Measurements from ENCODE around the gene NSUN7.
"Not testable (repeated sequence)": the region's sequence is repeated elsewhere in the genome, so short reads cannot be mapped to it uniquely, and the experiment has no call there.

NSUN7 gene

GRCh38 chr4:40736910-40737309, 12.8 kb upstream of the NSUN7 start:
- DNase-seq, result peak; percentile 23

GRCh38 chr4:40737879-40738278, 11.9 kb upstream of the NSUN7 start:
- no peak for DNase-seq

GRCh38 chr4:40739347-40739746, 10.4 kb upstream of the NSUN7 start:
- no peak for DNase-seq

GRCh38 chr4:40744218-40744617, 5.5 kb upstream of the NSUN7 start:
- DNase-seq, result no peak

GRCh38 chr4:40745285-40745984, 4.3 kb upstream of the NSUN7 start:
- no peak for DNase-seq

GRCh38 chr4:40747207-40747835, 2.4 kb upstream of the NSUN7 start:
- DNase-seq, result no peak

GRCh38 chr4:40750461-40751258, 905 bp downstream of the NSUN7 start:
- DNase-seq, result peak; percentile 27

- DNase-seq, result no peak
These were observed 5.9 kb downstream of the NSUN7 start for GRCh38 chr4:40755616-40756015.

- no peak for DNase-seq
These were observed 13.5 kb downstream of the NSUN7 start for GRCh38 chr4:40763228-40763716.

- DNase-seq, result no peak
These were observed 19.5 kb downstream of the NSUN7 start for GRCh38 chr4:40769266-40769665.

- no peak for DNase-seq
These were observed 28.3 kb downstream of the NSUN7 start for GRCh38 chr4:40778090-40778489.

- no peak for DNase-seq
These were observed 33.1 kb downstream of the NSUN7 start for GRCh38 chr4:40782876-40783275.

- no peak for DNase-seq
These were observed 36.0 kb downstream of the NSUN7 start for GRCh38 chr4:40785727-40786126.

- no peak for DNase-seq
These were observed 38.6 kb downstream of the NSUN7 start for GRCh38 chr4:40788331-40788730.

- DNase-seq, result no peak
These were observed 39.3 kb downstream of the NSUN7 start for GRCh38 chr4:40789031-40789430.

- DNase-seq, result no peak
These were observed 40.0 kb downstream of the NSUN7 start for GRCh38 chr4:40789771-40790170.

GRCh38 chr4:40800064-40800463, 50.3 kb downstream of the NSUN7 start:
- DNase-seq, result no peak

- DNase-seq, result no peak
These were observed 54.8 kb downstream of the NSUN7 start for GRCh38 chr4:40804598-40804997.

GRCh38 chr4:40808926-40809457, 59.2 kb downstream of the NSUN7 start:
- DNase-seq, result no peak

GRCh38 chr4:40811956-40812355, 62.2 kb downstream of the NSUN7 start:
- DNase-seq, result no peak

- no peak for DNase-seq
These were observed 62.6 kb downstream of the NSUN7 start for GRCh38 chr4:40812386-40812785.

- DNase-seq, result no peak
These were observed 63.1 kb downstream of the NSUN7 start for GRCh38 chr4:40812856-40813255.

- not testable (repeated sequence) for DNase-seq
These were observed 67.4 kb downstream of the NSUN7 start for GRCh38 chr4:40817157-40817556.

- DNase-seq, result no peak
These were observed 70.3 kb downstream of the NSUN7 start for GRCh38 chr4:40820101-40820500.

All from kidney glomerular epithelial cell (primary cell).